Hair follicular keratinocyte (primary cell): ENCODE measurements around the gene RNF215. TPM values are rescaled to one million over a fixed set of nuclear protein-coding genes. Genes with fewer than 3 reads are reported as not detected.

Source experiments
- total RNA-seq: library from RNA; depleted of rRNA; stranded (reverse); fragments of >200 nt; gene quantifications from 2 replicates; pipeline ENCODE4 v1.2.3, GENCODE V29; 2015

The RNF215 gene
- total RNA-seq = 8.8 and 12.7 TPM in 2 replicates

DNA sequence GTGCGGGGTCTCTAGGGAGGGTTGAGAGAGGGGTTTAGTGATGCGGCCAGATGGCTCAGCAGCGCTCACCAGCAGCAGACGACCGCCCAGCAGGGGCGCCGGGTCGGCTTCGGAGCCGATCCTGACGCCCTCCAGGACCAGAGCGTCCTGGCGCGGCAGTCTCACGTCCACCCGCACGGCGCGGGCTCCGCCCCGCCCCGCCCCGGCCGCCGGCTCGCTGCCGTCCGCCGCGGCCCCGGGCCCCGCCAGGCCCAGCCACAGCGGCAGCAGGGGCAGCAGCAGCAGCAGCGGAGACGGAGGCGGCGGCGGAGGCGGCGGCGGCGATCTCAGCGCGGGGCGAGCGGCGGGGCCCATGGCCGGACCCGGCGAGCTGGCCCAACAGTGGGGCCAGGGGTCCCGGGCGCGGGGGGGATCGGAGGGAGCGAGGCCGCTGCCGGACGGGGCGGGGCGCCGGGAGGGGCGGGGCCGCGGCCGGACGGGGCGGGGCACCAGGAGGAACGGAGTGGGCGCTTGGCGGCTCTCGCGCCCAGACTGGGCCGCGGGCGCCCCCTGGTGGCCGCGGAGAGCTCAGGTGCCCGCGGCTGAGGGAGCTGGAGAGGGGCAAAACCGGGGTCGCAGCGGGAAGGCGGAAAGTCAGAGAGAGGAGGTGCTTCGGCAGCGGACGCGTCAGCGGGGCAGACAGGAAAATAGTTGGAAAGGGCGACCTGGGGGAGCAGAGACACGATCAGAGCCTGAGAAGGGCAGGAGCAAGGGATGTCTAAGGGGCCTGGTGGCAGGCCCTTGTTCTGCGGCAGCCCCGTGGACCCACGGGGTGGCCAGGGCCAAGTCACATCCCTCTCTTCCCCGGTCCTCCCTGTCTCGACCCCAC lies at the start of gene RNF215:
Gene RNF215, minus strand, starts transcription at position 452 of the 868 bp plus-strand sequence. Its CDS starts 98 bp downstream, at position 354.

DNA sequence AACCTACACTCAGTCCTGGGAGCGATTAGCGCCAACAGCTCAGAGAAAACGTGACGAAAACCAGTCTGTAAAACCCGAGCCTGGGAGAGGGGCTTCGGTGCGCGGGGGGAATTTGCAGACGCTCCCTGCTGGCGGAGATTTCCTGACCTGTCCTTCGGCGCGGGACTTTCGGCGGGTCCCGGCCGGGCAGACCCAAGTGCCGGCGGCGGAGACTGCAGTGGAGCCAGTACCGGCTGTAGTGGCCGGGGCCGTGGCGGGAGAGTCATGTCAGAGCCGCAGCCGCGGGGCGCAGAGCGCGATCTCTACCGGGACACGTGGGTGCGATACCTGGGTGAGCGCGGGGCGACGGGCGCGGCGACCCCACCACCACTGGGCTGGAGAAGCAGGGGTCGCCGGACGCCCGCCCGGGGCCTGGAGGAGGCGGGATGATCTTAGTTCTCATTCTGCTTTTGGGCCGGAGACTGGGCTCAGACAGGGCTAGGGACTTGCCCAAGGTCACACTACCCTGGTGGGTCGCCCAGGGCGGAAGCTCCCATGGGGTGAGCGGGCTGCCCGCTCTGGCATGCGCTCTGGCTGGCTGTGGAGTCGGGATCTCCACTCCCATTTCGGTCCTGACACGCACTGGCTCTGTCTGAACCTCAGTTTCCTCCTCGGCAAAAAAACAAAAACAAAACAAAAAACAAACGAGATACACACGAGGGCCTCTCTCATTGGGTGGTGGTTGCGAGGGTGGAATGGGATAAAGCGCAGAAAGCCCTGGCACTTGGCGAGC lies 38.6 kb upstream of the RNF215 start, which contains the start of gene MTFP1:
Gene MTFP1, plus strand, starts transcription at position 153 of the 772 bp plus-strand sequence. Its CDS starts 112 bp downstream, at position 265.

DNA sequence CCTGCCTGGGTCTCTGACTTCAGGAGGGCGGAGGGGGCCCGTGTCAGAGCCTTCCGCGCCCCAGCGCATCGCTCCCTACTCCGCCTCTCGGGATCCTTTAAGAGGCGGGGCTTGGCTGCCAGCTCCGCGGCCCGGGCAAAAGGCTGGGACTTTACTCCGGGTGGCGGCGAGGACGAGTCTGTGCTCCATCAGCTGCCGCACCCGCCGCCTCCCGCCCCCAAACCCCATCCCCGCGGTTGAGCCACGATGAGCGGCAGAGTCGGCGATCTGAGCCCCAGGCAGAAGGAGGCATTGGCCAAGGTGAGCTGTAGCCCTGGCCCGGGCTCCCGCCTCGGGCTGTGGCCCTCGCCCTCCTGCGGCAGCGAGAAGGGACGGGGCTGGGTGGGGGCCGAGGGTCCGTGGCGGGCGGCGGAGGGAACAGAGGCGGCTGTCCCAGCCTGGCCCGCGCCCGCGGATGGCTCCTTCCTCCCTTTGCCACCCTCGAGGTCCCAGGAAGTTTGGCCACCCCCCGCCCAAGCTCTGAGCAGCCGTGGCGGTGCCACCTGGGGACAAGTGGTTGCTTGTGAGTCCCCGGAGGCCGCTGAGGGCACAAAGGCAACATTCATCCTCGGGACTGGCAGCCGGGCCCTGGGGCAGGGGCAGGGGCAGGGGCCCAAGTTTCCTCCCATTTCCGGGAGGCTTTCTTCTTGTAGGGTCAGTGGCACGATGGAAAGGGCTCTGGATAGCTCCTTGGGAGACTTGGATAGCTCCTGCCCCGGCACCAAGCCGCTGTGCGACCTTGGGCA lies 9.9 kb upstream of the RNF215 start, which contains the start of gene SEC14L2:
Gene SEC14L2, plus strand, starts transcription at position 148 of the 785 bp plus-strand sequence. Its CDS starts 99 bp downstream, at position 247.

DNA sequence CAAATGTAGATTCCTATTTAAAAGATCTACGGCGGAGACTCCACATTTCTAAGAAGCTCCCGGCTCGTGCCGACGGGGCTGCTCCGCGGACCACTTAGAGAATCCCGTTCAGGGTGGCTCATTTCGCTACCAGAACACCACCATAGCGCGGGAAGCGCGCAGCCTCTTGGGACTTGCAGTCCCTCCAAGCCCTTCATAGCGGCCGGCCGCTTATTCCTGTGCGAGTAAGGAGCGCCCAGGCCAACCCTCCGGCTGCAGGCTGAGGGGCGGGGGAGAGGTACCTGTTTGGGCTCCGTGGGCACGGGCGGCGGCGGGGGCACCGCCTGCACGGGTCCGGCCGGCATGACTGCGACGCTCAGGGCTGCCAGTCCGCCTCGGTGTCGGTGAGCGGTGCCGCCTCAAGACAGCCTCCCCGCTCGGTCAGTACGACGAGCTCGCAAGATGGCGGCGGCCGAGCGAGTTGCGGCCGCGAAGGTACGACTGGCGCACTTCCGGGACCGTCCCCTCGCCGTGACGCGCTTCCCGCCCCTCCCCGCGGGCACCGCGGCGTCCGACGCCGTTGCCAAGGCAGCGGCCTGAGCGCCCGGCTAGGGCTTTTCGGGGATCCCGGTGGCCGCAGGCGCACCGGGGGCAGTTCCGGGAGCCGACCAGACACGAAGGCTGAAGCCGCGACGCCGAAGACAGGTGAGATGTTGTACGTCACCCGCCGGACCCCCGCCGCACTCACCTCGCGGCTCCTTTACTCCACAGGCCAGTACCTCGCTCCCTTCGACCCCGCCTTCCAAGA lies 30.6 kb downstream of the RNF215 start, which contains the start of the genes CCDC157 and SF3A1:
Gene CCDC157, plus strand, starts transcription at position 559 of the 787 bp plus-strand sequence. CDS start 8,994 bp downstream, outside the sequence.
Gene SF3A1, minus strand, starts transcription at position 446 of the 787 bp plus-strand sequence. Its CDS starts 102 bp downstream, at position 344.

Other genes starting within 250 kb of the RNF215 start
- 0.99 and 2.3 TPM in 2 replicates for gene LIF, start 140.7 kb downstream of the RNF215 start, total RNA-seq
- not detected in 2 replicates for gene OSM, start 120.6 kb downstream of the RNF215 start, total RNA-seq
- gene CASTOR1, start 97.9 kb downstream of the RNF215 start, total RNA-seq = 4.0 and 5.8 TPM in 2 replicates
- 20.2 and 25.8 TPM in 2 replicates for gene TBC1D10A, start 60.5 kb downstream of the RNF215 start, total RNA-seq
- 17.6 and 28.1 TPM in 2 replicates for gene SF3A1, start 30.5 kb downstream of the RNF215 start, total RNA-seq
- gene CCDC157, start 30.4 kb downstream of the RNF215 start, total RNA-seq = 0.47 and 2.5 TPM in 2 replicates
- 76.5 and 108 TPM in 2 replicates for gene SEC14L2, start 9.6 kb upstream of the RNF215 start, total RNA-seq
- gene MTFP1, start 38.4 kb upstream of the RNF215 start, total RNA-seq = 20.7 and 61.8 TPM in 2 replicates
- gene SEC14L3, start 84.6 kb upstream of the RNF215 start, total RNA-seq = not detected in 2 replicates
- not detected in 2 replicates for gene SEC14L4, start 118.3 kb upstream of the RNF215 start, total RNA-seq
- not detected in 2 replicates for gene SEC14L6, start 159.3 kb upstream of the RNF215 start, total RNA-seq
- gene GAL3ST1, start 187.3 kb upstream of the RNF215 start, total RNA-seq = not detected in 2 replicates
- gene PES1, start 204.5 kb upstream of the RNF215 start, total RNA-seq = 61.7 and 89.4 TPM in 2 replicates
- gene TCN2, start 219.8 kb upstream of the RNF215 start, total RNA-seq = 1.1 and 1.6 TPM in 2 replicates
- 8.7 and 10.4 TPM in 2 replicates for gene SLC35E4, start 248.4 kb upstream of the RNF215 start, total RNA-seq